Activated CD8-positive, alpha-beta memory T cell treated with anti-CD3 and anti-CD28 coated beads, Interleukin-2, amount 50 U/mL, for 48 hours (primary cell): ENCODE results near the gene GATA1.
A peak's percentile ranks its signal among the peaks of the same experiment; 100 is the strongest.

ENCODE experiments used
- DNase-seq: peaks from one replicate; pipeline ENCODE4 v3.0.0-alpha.2; 2020

The GATA1 gene

DNA sequence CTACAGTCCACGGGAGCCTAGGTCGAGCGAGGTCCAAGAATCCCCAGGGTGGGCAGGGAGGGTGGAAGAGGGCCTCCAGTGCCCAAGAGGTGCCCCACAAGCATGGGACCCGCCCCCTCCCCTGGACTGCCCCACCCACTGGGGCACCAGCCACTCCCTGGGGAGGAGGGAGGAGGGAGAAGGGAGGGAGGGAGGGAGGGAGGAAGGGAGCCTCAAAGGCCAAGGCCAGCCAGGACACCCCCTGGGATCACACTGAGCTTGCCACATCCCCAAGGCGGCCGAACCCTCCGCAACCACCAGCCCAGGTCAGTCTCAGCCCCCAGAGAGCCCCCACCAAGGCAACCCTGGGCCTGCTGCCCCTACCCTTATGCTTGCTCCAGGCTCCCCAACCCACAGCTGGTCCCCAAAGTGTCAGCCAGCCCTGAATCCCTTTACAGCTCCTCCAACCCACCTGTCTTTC lies at the start of gene GATA1:
Gene GATA1, plus strand, starts transcription at position 250 of the 460 bp plus-strand sequence. CDS start 4,520 bp downstream, outside the sequence.
- DNase-seq = no peak

DNA sequence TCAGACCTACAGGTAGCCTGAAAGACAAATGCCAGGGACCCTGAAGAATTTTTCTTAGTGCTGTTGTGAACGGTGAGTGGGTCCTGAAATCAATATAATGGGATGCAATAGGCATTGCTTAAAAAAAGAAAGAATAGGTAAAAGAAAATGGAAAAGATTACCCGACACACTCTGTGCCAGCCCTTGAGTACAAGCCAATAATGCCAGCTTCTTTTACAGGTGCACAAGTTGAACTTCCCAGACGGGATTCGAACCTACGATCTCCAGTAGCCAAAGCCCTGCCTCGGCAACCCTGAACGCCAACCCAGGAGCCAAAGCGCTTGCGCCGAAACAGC lies 49.5 kb upstream of the GATA1 start:
- no peak for DNase-seq

DNA sequence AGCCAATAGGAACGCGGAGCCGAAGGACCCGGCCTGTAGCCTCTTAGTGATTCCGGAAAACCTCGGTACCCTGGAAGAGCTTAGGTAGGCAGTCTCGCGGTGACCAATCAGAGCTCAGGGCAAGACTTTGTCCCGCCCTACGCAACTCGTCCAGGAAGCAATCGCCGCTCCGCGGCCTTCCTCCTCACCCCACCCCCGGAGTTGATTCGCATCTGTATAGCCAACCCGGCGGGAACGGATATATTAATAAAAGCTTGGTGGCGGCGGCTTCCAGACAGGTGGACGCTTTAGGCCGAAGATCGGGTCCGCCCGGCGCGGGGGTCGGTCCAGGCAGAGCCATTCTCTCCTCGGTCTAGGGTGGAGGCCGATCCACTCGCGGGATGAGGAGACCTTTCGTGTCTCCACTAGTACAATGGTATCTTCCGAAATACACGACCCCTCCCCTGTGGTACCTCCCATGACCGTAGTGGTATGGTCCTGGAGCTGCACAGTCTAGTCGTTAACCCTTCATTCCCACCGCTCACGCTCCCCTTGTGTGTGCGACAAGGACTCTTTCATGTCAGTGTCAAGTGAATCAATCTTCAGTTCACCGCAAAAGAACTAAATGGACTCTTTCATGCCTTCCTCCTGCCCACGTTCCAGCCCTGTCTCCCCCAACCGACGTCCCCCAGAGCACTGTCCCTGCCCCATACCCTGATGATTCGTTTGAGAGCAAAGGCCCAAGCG lies 49.0 kb upstream of the GATA1 start:
- DNase-seq = peak; percentile 86

DNA sequence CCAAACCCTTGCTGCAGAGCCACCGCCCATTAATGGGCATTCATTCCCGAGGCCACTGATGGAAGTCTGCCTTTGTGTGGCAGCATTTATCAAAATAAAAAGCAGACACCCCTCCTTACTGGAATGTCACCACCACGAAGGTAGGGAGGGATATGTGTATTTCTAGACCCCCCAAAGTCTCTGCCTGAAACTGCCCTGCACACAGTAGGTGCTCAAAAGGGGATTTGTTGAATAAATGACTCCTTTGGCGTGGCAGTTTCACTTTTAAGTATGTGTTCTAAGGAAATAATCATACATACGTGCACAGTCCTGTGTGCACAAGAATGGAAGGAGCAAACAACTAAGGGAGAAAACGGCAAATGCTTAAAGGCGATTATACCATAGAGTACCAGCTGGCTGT lies 48.5 kb upstream of the GATA1 start:
- DNase-seq = no peak

DNA sequence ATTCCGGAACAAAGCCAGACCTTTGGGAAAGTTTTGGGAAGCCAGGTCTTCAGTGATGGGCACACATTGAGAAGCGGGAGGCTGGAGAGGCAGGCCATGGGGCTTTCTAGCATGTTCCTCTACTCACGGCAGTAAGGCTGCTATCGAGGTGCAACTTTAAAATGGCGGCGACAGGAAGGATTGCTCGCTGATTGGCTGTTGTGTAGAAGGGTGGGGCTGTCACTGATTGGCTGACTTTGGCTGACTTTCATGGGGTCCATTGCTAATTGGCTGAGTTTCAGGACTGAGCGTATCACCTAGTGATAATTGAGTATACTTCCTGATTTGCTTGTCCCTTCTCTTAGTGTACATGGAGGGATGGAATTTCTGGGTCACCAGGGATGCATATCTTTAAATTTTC lies 44.6 kb upstream of the GATA1 start:
- no peak for DNase-seq

DNA sequence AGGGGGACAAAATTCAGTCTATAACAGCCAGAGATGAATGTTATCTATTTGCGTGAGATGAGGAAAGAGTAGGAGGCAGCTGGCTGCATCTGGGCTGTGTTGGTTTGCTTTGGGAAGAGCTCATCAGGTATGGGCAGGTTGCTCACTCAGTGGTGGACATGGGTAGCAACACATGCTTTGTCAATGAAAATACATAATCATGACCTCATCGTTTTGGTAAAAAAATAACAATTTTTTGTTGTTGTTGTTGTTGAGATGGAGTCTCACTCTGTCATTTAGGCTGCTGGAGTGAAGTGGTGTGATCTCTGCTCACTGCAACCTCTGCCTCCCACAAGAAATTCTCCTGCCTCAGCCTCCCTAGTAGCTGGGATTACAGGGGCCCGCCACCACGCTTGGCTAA lies 41.2 kb upstream of the GATA1 start:
- no peak for DNase-seq

DNA sequence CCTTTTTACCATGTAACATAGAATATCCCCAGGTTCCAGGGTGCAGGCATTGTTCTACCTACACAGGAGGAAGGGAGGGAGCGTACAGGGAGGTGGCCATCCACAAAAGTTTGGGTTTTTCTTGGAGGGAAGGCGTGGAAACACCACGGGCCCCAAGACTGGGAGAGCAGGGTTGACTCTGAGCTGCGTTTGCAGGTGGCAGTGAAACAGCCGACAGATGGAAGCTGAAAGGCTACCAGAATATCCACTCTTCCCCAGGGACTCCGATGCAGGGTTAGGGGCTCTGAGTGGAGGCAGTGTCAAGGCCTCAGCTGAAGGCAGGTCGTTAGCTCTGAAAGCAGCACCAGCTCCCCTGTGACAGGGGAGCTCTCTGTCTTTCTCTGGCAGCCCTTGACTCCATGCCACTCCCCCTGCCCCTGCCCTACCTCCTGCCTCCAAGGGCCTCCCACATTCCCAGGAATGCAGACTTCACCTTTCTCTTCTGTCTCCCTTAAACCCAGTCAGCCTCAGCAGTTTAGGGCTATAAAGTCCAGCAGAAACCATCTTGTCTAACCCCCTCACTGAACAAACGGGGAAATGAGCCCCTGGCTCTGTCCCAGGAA lies 38.9 kb upstream of the GATA1 start:
- DNase-seq = no peak

DNA sequence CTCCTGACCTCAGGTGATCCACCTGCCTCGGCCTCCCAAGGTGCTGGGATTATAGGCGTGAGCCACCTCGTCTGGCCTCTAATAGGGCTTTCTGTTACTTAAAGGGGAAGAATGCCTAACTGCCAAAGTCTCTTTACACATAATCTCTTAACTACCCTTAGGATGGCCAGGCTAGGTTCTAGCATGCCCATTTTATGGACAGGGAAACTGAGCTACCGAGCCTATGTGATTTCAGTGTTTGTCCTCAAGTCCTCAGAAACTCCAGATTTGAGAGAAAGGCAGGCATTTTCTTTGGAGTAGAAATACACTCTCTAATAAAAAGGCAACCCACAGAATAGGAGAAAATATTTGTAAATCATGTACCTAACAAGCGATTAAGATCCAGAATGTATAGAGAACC lies 37.2 kb upstream of the GATA1 start:
- DNase-seq = no peak

DNA sequence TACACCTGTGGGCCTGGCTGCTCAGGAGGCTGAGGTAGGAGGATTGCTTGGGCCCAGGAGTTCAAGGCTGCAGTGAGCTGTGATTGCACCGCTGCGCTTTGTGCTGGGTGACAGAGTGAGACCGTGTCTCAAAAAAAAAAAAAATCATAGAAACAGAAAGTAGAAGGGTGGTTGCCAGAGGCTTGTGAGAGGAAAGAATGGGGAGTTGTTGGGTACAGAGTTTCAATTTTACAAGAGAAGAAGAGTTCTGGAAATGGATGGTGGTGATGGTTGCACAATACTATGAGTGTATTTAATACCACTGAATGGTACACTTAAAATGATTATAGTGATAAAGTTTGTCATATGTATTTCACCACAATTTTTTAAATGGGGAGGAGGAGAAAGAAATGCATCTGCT lies 35.0 kb upstream of the GATA1 start:
- no peak for DNase-seq

DNA sequence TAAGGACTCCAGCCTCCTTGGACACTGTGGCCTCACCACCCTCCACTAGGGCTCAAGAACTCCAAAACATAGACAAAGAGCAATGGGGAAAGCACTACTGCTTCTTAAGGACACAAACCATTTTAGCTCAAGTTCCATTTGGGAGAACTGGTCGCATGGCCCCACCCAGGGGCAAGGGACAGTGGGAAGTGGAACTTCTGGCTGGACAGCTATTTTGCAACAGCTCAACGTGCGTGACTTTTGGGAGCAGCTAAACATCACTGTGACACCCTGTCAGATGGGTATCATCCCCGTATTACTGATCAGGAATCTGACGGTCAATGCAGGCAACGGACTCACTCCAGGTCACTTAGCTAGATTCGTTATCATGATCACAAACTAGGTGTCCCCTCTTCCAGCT lies 33.9 kb upstream of the GATA1 start:
- no peak for DNase-seq

DNA sequence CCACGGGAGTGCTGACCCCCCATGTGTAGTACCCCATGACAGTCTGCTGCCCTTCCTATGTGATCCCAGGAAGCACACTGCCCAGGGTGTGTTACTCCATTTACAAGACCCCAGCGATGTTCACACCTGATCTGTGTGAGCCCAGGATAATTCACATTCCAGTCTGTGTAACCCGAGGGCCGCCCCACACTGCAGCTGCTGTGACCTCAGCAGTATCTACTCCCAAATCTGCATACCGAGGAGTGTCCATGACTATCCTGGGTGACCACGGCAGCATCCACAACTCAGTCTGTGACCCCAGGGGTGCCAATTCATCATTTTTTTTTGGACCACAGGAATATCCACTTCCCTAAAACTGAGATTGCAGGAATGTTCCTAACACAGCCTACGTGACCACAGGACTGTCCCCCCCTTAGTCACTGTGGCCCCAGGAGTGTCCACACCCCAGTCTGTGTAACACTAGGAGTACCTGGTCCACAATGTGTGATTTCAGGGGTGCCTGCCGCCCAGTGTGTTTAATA lies 32.6 kb upstream of the GATA1 start:
- DNase-seq = no peak

DNA sequence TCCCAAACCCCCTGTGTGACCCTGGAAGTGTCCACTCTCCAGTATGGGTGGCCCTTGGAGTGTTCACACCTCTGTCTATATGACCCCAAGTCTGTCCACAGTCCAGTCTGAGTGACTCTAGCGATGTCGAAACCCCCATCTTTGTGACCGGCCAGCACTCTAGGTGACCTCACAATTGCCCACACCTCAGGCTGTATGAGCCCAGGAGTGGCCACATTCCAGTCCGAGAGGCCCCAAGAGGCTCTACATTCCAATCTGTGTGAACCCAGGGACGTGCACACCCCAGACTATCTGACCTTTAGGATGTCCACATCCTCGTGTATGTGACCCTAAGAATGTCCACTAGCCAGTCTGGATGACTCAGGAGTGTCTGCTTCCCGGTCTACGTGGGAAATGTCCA lies 32.2 kb upstream of the GATA1 start:
- DNase-seq = no peak

DNA sequence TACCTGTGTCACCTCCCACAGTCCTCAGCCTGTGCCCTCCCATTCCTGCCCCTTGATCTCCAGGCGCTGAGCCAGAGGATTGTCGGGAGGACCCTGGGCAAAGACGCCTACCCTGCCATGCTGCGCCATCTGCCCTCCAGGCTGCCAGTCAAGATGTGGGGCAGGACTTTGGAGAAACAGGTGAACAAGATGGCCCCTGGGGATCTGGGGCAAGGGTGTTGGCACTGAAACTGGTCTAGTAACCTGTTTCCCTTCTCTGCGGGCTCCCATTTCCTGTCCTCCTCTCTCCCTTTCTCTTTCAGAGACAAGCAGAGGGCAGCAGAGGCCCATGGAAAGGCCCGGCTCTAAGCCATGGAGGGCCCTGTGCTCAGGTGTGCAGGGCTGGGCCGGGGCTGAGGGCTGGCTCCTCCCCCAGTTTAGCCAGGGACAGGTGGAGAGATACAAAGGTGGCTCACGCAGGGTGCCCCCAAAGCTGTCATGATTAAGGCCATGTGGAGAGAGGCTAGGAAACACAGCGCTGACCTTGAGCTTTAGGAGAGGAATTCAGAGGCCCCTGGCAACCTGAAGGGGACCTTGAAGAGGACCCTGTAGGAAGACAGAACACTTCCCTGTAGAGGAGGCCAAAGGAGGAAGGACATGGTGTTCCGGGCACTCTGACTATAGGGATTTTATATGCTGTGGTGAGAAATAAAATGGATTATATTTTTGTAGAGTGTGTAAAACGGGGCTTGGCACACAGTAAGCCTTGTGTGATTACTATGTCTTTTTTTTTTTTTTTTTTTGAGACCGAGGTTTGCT lies 24.5 kb upstream of the GATA1 start, which contains the start of gene GLOD5:
Gene GLOD5, plus strand, starts transcription at position 74 of the 798 bp plus-strand sequence. Its CDS starts 44 bp downstream, at position 118.
- no peak for DNase-seq

DNA sequence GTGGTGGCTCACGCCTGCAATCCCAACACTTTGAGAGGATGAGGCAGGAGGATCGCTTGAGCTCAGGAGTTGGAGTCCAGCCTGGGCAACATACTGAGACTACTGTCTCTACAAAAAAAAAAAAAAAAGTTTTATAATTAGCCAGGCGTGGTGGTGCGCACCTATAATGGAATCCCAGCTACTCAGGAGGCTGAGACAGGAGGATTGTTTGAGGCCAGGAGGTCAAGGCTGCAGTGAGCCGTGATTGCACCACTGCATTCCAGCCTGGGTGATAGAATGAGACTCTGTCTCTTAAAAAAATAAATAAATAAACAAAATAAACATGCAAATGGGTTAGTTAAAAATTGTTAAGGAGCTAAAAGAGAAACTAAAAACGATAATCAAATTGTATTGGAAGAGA lies 17.2 kb upstream of the GATA1 start:
- DNase-seq = no peak

DNA sequence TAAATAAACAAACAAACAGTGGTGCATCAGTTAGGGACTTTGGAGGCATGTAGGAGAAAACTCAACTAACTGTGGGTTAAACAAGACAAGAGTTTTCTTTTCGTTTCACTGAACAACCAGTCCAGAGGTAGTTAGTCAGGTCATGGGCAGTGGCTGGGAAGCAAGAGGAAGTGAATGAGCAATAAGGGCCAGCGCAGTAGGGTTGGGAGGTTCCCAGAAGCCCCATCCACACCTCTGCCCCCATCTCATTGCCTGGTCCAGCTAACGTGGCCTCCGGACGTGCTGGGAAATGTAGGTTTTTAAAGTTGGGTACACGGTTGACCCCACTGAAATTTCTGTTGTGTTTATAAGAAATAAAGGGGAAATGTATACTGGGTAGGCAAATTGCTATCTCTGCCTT lies 16.1 kb upstream of the GATA1 start:
- DNase-seq = no peak

DNA sequence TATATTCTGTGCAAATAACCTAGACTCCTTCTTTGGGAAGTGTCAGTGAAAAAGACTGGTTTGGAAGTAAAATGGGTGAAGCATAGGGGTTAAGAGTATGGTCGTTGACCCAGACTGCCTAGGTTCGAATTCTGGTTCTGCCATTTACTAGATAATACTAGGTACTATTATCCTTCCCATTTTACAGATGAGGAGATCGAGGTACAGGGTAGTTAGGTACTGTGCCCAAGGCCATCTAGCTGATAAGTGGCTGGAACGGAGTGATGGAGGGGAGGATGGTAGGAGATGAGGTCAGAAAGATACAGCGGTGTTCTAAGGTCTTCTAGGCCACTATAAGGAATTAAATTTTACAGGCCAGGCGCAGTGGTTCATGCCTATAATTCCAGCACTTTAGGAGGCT lies 13.8 kb upstream of the GATA1 start:
- no peak for DNase-seq

DNA sequence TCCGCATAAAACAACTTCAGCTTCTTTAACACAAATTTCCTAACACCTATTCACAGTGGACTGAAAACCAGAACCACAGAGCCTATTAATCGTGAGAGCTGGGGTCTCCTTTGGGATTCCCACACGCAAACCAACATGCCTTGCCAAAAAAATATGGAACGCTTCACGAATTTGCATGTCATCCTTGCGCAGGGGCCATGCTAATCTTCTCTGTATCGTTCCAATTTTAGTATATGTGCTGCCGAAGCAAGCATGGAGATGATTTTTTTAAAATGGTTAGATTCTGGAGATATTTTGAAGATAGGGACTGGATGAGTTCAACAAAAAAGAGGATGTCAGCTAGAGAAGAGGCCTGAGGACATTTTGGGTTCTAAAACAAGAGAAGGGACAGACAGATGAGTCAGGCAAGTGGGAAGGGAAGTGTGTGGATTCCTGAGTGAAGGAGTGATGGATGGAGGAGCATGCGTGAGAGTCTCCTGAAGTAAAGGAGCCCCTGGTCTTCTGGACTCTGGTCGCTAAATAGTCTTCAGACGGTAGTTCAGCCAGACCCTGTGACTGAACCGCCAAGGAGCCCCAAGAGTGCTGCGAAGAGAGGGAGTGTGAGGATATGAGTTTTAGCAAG lies 9.5 kb upstream of the GATA1 start:
- DNase-seq = no peak

DNA sequence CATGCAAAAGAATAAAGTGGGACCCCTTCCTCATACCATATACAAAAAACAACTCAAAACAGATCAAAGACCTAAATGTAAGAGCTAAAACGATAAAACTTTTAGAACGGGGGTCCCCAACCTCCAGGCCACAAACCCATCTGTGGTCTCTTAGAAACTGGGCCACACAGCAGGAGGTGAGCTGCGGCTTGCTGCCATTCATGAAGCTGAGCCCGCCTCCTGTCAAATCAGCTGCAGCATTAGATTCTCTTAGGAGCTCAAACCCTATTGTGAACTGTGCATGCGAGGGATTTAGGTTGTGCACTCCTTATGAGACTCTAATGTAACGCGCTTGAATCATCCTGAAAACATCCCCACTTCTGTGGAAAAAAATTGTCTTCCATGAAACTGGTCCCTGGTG lies 7.0 kb upstream of the GATA1 start:
- no peak for DNase-seq

DNA sequence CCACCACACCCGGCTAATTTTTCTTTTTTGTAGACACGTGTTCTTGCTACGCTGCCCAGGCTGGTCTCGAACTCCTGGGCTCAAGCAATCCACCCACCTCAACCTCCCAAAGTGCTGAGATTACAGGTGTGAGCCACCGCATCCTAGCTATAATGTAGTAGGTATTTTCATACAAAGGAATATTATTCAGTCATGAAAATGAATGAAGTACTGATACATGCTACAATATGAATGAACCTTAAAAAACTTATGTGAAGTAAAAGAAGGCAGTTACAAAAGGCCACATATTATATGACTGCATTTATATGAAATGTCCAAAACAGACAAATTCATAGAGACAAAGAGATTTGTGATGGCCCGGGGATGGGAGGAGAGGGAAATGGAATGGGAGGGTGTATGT lies 4.7 kb upstream of the GATA1 start:
- no peak for DNase-seq

DNA sequence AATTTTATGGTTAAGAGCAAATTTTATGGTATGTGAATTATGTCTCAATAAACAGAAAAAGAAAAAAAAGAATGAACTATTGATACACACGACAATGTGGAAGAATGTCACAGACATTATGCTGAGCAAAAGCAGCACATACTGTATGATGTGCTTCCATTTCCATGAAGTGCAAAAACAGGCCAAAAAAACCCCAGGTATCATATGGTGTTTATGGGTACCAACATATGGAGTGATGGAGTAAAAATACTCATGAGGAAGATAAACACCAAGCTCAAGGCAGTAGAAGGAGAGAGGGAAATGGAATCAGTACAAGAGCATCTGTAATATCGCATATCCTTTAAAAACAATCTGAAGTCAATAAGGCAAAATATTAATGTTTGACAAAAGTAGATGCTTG lies 4.2 kb upstream of the GATA1 start:
- no peak for DNase-seq

DNA sequence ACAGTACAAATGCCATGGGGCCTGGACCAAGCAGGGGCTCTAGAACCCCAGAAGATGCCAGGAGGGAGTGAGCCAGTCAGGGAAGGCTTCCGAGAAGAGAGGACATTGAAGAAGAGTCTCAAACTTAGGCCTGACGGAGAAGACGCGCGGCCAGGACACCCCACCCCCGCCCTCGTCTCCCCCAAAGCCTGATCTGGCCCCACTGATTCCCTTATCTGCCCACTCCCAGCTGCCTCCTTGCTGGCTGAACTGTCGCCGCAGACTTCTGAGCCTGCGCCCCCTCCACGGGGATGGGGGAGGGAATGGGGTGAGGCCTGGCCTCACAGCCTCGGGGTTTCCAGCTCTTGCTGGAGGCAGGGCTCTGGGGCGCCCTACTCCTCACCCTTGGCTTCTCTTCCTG lies 3.6 kb upstream of the GATA1 start:
- DNase-seq = no peak

DNA sequence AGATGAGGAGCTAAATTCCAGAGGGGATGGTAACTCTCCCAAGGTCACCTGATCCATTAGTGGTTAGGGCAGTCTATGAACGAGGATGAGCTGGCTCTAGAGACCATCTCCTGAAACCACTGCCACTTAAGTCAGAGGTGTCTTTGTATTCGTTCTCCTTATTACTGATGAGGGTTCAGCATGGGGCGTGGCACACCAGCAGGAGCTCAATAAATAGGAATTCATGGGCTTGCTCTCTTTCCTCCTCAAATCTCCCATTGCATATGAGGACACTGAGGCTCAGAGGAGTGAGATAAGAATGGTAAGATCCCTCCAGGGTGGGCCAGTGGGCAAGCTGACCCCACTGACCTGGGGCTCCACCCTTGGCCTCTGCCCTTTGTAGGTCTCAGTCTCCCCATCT lies 1.7 kb upstream of the GATA1 start:
- no peak for DNase-seq

DNA sequence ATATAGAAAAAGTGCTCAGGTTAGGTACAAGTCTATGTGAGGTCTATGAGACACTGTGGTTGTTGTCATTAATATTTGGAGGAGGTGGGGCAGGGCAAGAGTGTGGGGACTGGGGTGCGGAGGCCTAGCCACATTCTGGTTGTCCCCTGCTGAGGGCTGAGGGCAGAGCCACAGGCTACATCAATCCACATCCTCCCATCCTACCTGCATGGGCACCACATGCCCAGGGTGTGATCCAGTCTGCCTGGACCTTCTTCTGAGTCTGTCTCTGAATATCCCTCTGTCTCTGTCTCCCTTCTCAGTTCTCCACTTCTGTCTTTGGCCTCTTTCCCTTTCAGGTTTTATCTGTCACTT lies 1.2 kb upstream of the GATA1 start:
- no peak for DNase-seq
